Esophagus muscularis mucosa (tissue), 3 donors: ENCODE data around the gene ATXN10.

ENCODE experiments used
- POLR2AphosphoS5 ChIP-seq, 2 donors: sonication (generic); formaldehyde crosslinking; IDR thresholded peaks; one replicate each; pipeline ENCODE4 v1.6.1; 2017; ENCODE audit warnings: antibody characterized with exemption in 2 of 2
- TF ChIP-seq, protein P1 (sequence below), 3 experiments: fragments of 200-600 bp in 2 of 3; fragments of 450-650 bp in 1 of 3; sonication (generic) in 2 of 3; IDR thresholded peaks; one replicate each; pipeline ENCODE4 v1.5.1; 2017 to 2019; ENCODE audit warnings: antibody characterized with exemption in 3 of 3, mild to moderate bottlenecking in 2 of 3, moderate library complexity in 1 of 3

DNA sequence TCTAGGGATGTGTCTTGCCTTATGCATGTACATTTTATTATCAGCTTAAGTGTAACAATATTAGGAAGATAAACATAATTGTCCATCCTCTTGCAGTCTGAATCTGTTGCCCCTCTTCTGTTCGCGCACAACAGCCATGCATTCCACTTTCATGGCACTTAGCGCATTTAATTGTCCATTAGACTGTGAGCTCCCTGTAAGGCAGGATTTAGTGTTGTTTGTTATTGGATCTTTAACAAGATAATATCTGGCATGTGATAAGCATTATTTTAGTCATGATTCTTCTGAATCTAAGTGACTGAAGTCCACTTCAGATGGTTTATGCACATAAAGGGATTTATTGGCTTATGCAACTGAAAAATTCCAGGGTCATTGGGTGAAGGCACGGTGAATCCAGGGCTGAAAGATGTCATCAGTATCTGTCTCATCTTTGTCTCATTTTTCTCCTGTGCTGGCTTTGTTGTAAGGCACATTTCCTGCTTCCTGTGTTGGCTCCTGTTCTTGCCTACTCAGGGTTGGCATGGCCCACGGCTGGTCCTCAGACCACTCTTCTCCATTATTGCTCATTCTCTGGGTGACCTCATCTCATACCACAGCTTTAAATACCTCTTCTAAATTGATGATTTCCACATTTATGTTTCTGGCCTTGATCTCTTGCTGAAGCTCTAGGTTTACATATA is 37.6 kb downstream of the ATXN10 start:
- no peak for TF ChIP-seq POLR2AphosphoS5 (IDR thresholded peaks at IDR 0.05)
- TF ChIP-seq, protein P1, sequence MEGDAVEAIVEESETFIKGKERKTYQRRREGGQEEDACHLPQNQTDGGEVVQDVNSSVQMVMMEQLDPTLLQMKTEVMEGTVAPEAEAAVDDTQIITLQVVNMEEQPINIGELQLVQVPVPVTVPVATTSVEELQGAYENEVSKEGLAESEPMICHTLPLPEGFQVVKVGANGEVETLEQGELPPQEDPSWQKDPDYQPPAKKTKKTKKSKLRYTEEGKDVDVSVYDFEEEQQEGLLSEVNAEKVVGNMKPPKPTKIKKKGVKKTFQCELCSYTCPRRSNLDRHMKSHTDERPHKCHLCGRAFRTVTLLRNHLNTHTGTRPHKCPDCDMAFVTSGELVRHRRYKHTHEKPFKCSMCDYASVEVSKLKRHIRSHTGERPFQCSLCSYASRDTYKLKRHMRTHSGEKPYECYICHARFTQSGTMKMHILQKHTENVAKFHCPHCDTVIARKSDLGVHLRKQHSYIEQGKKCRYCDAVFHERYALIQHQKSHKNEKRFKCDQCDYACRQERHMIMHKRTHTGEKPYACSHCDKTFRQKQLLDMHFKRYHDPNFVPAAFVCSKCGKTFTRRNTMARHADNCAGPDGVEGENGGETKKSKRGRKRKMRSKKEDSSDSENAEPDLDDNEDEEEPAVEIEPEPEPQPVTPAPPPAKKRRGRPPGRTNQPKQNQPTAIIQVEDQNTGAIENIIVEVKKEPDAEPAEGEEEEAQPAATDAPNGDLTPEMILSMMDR (IDR thresholded peaks at IDR 0.05) = no peak
